IMR-90 (cell line): Measurements from ENCODE around the gene UNC13B. TPM values are rescaled to one million over a fixed set of nuclear protein-coding genes. Genes with fewer than 3 reads are reported as not detected.

Experiments
- ATAC-seq: fragments of 200-7000 bp; cut with Tn5 transposase; 2 replicates; pipeline ENCODE4 v1.9.1; 2020; ENCODE audit warnings: low read depth, mild to moderate bottlenecking, moderate library complexity
- BruUV-seq: library from RNA; stranded (reverse); fragments of 400-500 nt; replicated peaks from 2 replicates; lab custom pipeline; 2021; lab: Mats Ljungman, UMichigan
- CTCF ChIA-PET: fragments of 300-600 bp; formaldehyde crosslinking; extraction: SDS; loops from one replicate; lab custom pipeline; 2021; ENCODE audit warnings: antibody characterized with exemption; lab: Yijun Ruan, JAX
- POLR2A ChIA-PET: fragments of 300-600 bp; sonication (Branson Sonifier 250); formaldehyde crosslinking; loops from one replicate; lab custom pipeline; 2022; ENCODE audit warnings: antibody characterized with exemption; ENCODE audit not compliant: unreplicated experiment; lab: Charles Lee
- DNase-seq: peaks from one replicate; pipeline ENCODE4 v3.0.0; 2013
- H2AFZ ChIP-seq: replicated peaks from 2 replicates; pipeline ENCODE3; 2013; ENCODE audit warnings: low read length, mild to moderate bottlenecking; ENCODE audit not compliant: poor library complexity
- H2AK5ac ChIP-seq: 2 replicates; pipeline ENCODE4 v1.6.1; 2013; ENCODE audit warnings: low read depth, low read length, inconsistent platforms
- H2AK9ac ChIP-seq: replicated peaks from 2 replicates; pipeline ENCODE3; 2013; ENCODE audit warnings: mild to moderate bottlenecking, low read depth, low read length, moderate library complexity; ENCODE audit not compliant: poor library complexity
- H2BK120ac ChIP-seq: 2 replicates; pipeline ENCODE4 v1.6.1; 2013; ENCODE audit warnings: low read depth, low read length, inconsistent platforms
- H2BK15ac ChIP-seq: 3 replicates; pipeline ENCODE4 v1.6.1; 2013; ENCODE audit warnings: low read depth, low read length, inconsistent platforms
- H2BK20ac ChIP-seq: 2 replicates; pipeline ENCODE4 v1.6.1; 2013; ENCODE audit warnings: low read depth, mild to moderate bottlenecking, inconsistent platforms, low read length, moderate library complexity
- H2BK5ac ChIP-seq: 2 replicates; pipeline ENCODE4 v1.6.1; 2013; ENCODE audit warnings: mild to moderate bottlenecking, low read depth, low read length, inconsistent platforms; ENCODE audit not compliant: poor library complexity, severe bottlenecking
- H3K14ac ChIP-seq: replicated peaks from 2 replicates; pipeline ENCODE4 v1.6.1; 2013; ENCODE audit warnings: low read depth, low read length, inconsistent platforms
- H3K18ac ChIP-seq: 2 replicates; pipeline ENCODE4 v1.6.1; 2013; ENCODE audit warnings: low read depth, low read length, control low read depth
- H3K23ac ChIP-seq: 2 replicates; pipeline ENCODE4 v1.6.1; 2013; ENCODE audit warnings: low read depth, low read length, inconsistent platforms
- H3K27ac ChIP-seq: 2 replicates; pipeline ENCODE4 v1.5.1; 2013; ENCODE audit warnings: mild to moderate bottlenecking, control low read depth, low read length; ENCODE audit not compliant: insufficient read depth
- H3K27me3 ChIP-seq: 2 replicates; pipeline ENCODE4 v1.6.1; 2013; ENCODE audit warnings: low read length; ENCODE audit not compliant: control insufficient read depth, insufficient read depth
- H3K36me3 ChIP-seq: 2 replicates; pipeline ENCODE4 v1.6.1; 2013; ENCODE audit warnings: low read length, mixed read lengths; ENCODE audit not compliant: control insufficient read depth, insufficient read depth
- H3K4ac ChIP-seq: 2 replicates; pipeline ENCODE4 v1.6.1; 2013; ENCODE audit warnings: low read depth, low read length, inconsistent platforms
- H3K4me1 ChIP-seq: 2 replicates; pipeline ENCODE4 v1.6.1; 2013; ENCODE audit warnings: low read length, mixed read lengths; ENCODE audit not compliant: control insufficient read depth, insufficient read depth
- H3K4me2 ChIP-seq: 2 replicates; pipeline ENCODE4 v1.6.1; 2013; ENCODE audit warnings: low read depth, mild to moderate bottlenecking, control low read depth, low read length, moderate library complexity
- H3K4me3 ChIP-seq: 2 replicates; pipeline ENCODE4 v1.5.1; 2013; ENCODE audit warnings: low read depth, mild to moderate bottlenecking, control low read depth, low read length, moderate library complexity; ENCODE audit not compliant: insufficient read depth
- H3K56ac ChIP-seq: 2 replicates; pipeline ENCODE4 v1.6.1; 2013; ENCODE audit warnings: low read length, inconsistent platforms; ENCODE audit not compliant: insufficient read depth; ENCODE audit errors: extremely low read depth
- H3K79me1 ChIP-seq, 2 experiments: 2 replicates each; pipeline ENCODE4 v1.6.1; 2013; ENCODE audit warnings: low read length in 2 of 2, inconsistent platforms in 1 of 2, low read depth in 1 of 2
- H3K9ac ChIP-seq: 2 replicates; pipeline ENCODE4 v1.6.1; 2013; ENCODE audit warnings: low read depth, low read length, control low read depth
- H3K9me1 ChIP-seq: 2 replicates; pipeline ENCODE4 v1.6.1; 2013; ENCODE audit warnings: low read length, inconsistent platforms; ENCODE audit not compliant: insufficient read depth
- H3K9me3 ChIP-seq: 2 replicates; pipeline ENCODE4 v1.6.1; 2013; ENCODE audit warnings: low read length; ENCODE audit not compliant: control insufficient read depth, insufficient read depth
- H4K20me1 ChIP-seq: 2 replicates; pipeline ENCODE4 v1.6.1; 2013; ENCODE audit warnings: low read length, inconsistent platforms; ENCODE audit not compliant: insufficient read depth
- H4K5ac ChIP-seq: 2 replicates; pipeline ENCODE4 v1.6.1; 2013; ENCODE audit warnings: mild to moderate bottlenecking, low read depth, low read length, control low read depth
- H4K8ac ChIP-seq, 2 experiments: 2 replicates each; pipeline ENCODE4 v1.6.1; 2013; ENCODE audit warnings: low read depth in 2 of 2, low read length in 2 of 2, control low read depth in 1 of 2, inconsistent platforms in 1 of 2
- H4K91ac ChIP-seq: 2 replicates; pipeline ENCODE4 v1.6.1; 2013; ENCODE audit warnings: low read depth, low read length, inconsistent platforms; ENCODE audit not compliant: insufficient read depth
- CEBPB ChIP-seq: IDR thresholded peaks from 2 replicates; pipeline ENCODE4 v1.6.1; 2012; ENCODE audit warnings: low read depth, low read length, improper control_type of control experiment
- CHD1 ChIP-seq: IDR thresholded peaks from 2 replicates; pipeline ENCODE4 v1.6.1; 2012; ENCODE audit warnings: low read depth, low read length, improper control_type of control experiment
- CTCF ChIP-seq: conservative IDR thresholded peaks from 2 replicates; pipeline ENCODE4 v1.5.1; 2012; ENCODE audit warnings: mild to moderate bottlenecking, low read depth, low read length, improper control_type of control experiment
- FOS ChIP-seq: fragments of 150-350 bp; IDR thresholded peaks from 2 replicates; pipeline ENCODE4 v1.6.1; 2016; ENCODE audit warnings: low read depth, low read length
- MAZ ChIP-seq: IDR thresholded peaks from 2 replicates; pipeline ENCODE4 v1.6.1; 2012; ENCODE audit warnings: low read depth, mild to moderate bottlenecking, low read length, improper control_type of control experiment, moderate library complexity, borderline replicate concordance
- NFE2L2 ChIP-seq: fragments of 150-350 bp; IDR thresholded peaks from 2 replicates; pipeline ENCODE4 v1.6.1; 2016; ENCODE audit warnings: low read depth, mild to moderate bottlenecking, low read length
- WGBS, 2 experiments: methylation state at CpG; one replicate each; pipeline versions ENCODE4 v1.1.5 to v1.1.7; 2013; ENCODE audit warnings: missing lambda C conversion rate in 2 of 2; ENCODE audit not compliant: insufficient read length in 1 of 2; ENCODE audit errors: extremely low coverage in 2 of 2; 5-methylcytosine and 5-hydroxymethylcytosine counted together
- dilution Hi-C: fragments of 300-500 bp; cut with HindIII; formaldehyde crosslinking; loops from one replicate; pipeline ENCODE4 v1.14.3; 2018; ENCODE audit warnings: low sequenced_read_pairs; ENCODE audit not compliant: unreplicated experiment
- in situ Hi-C: fragments of 300-500 bp; cut with MboI; formaldehyde crosslinking; loops from 3 replicates; pipeline ENCODE4 v1.14.3; 2019; ENCODE audit warnings: low sequenced_read_pairs, inconsistent platforms, mixed read lengths
- intact Hi-C: fragments of 100-400 bp; cut with micrococcal nuclease; formaldehyde crosslinking; loops from 2 replicates; pipeline ENCODE4 v1.10.0; 2022
- polyA plus RNA-seq, 3 experiments: library from polyadenylated mRNA; depleted of rRNA; stranded (reverse); fragments of >200 nt; gene quantifications; 2 replicates each; pipeline ENCODE4 v1.2.3, GENCODE V29; 2012; ENCODE audit warnings: low replicate concordance in 1 of 3
- total RNA-seq: library from RNA; depleted of rRNA; stranded (reverse); fragments of >200 nt; gene quantifications from 2 replicates; pipeline ENCODE4 v1.2.3, GENCODE V29; 2012
- TF ChIP-seq, protein P1 (sequence below): fragments of 150-350 bp; IDR thresholded peaks from 2 replicates; pipeline ENCODE4 v1.6.1; 2016; ENCODE audit warnings: low read depth, mild to moderate bottlenecking, low read length, moderate library complexity, borderline replicate concordance

The UNC13B gene
- total and polyA plus RNA-seq, 2 of the 4 experiments (the other 2 are of a cell fraction): 7.5 to 14.3 TPM

DNA sequence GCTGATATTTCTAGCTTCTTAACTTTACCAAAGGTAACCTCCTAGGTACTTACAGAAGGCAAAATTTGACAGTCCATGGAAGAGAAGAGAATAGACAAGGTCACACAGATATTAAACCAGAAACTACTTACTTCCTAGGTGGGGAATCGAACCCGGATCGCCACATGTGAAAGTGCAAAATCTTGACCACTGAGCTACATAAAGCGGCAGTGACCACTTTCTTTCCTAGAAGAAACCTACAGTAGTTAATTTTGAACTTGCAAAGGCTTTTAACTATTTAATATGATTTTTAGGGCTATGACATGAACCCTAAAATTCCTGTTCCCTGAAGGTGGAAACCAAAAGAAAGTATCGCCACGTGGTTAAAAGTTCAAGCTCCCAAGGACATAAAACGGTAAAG is 25.8 kb upstream of the UNC13B start:
- no peak for DNase-seq
- Histone ChIP-seq H3K4me3 (no peak overlapping the region), H3K36me3 (no peaks in the 10 kb centered on the region), H2AFZ (no peak overlapping the region), H2AK9ac (no peak overlapping the region), H4K5ac (no peak overlapping the region), H4K20me1 (no peaks in the 10 kb centered on the region), H4K8ac (no peak overlapping the region), H2BK5ac (no peak overlapping the region), H3K27me3 (peaks cover 2% of the 10 kb centered on the region; the same call in 1 of the 2 replicates), H3K27ac (no peak overlapping the region), H3K4me2 (no peak overlapping the region), H3K79me1 (no peaks in the 10 kb centered on the region), H3K4ac (no peak overlapping the region), H2BK120ac (no peak overlapping the region), H3K14ac (no peak overlapping the region), H3K23ac (no peak overlapping the region), H3K56ac (no peak overlapping the region), H4K91ac (no peak overlapping the region), H3K9me1 (no peaks in the 10 kb centered on the region), H3K4me1 (no peaks in the 10 kb centered on the region), H3K18ac (no peak overlapping the region), H2BK20ac (no peak overlapping the region), H3K9me3 (peaks cover 4% of the 10 kb centered on the region; the same call in 1 of the 2 replicates), H2AK5ac (no peak overlapping the region), H2BK15ac (no peak overlapping the region), H3K9ac (no peak overlapping the region)
- ChIA-PET CTCF (interaction anchor here (0.6 kb wide), 1 partner anchor 166 kb away, joined by 5 read pairs; no protein-coding TSS in a partner anchor), POLR2A (no interaction called here)
- dilution Hi-C loops (no loop called here), intact Hi-C loops (no loop called here), in situ Hi-C loops (no loop called here)
- TF ChIP-seq FOS (no peak), CEBPB (no peak), CTCF (no peak), NFE2L2 (no peak), CHD1 (no peak), MAZ (no peak)
- TF ChIP-seq, protein P1, sequence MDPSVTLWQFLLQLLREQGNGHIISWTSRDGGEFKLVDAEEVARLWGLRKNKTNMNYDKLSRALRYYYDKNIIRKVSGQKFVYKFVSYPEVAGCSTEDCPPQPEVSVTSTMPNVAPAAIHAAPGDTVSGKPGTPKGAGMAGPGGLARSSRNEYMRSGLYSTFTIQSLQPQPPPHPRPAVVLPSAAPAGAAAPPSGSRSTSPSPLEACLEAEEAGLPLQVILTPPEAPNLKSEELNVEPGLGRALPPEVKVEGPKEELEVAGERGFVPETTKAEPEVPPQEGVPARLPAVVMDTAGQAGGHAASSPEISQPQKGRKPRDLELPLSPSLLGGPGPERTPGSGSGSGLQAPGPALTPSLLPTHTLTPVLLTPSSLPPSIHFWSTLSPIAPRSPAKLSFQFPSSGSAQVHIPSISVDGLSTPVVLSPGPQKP: no peak
- no TSS peak for BruUV-seq
- no peak for ATAC-seq
- WGBS, 2 experiments: 61% methylated on average over 3 of the region's 7 CpGs; no CpG with 5 or more reads in 1 of the 2 experiments
